Hematopoietic multipotent progenitor cell treated with erythropoietin and hydrocortisone succinate and interleukin-3 and kit ligand, for 6 days (in vitro differentiated cells): ENCODE results near the gene CFAP410.

ENCODE experiments used
- DNase-seq: peaks from one replicate; pipeline ENCODE4 v3.0.0-alpha.2; 2015

Gene CFAP410

GRCh38 chr21:44279354-44280260 lies 59.6 kb downstream of the CFAP410 start:
- DNase-seq: no peak
